Measurements from ENCODE around the gene TMEM212. TPM values are rescaled to one million over a fixed set of nuclear protein-coding genes. Genes with fewer than 3 reads are reported as not detected.

Gene TMEM212
- total RNA-seq, 1 donor from 2014 or later, result not detected

- no peak for DNase-seq
- Mint-ChIP-seq H3K9me3 (ENCODE audit: unreplicated experiment) (no peaks in the 10 kb centered on the region), H3K4me3 (ENCODE audit: unreplicated experiment) (no peak overlapping the region), H3K4me1 (ENCODE audit: low read depth, unreplicated experiment) (no peaks in the 10 kb centered on the region), H3K27me3 (ENCODE audit: unreplicated experiment) (no peaks in the 10 kb centered on the region), H3K27ac (ENCODE audit: unreplicated experiment) (no peak overlapping the region), H3K36me3 (ENCODE audit: unreplicated experiment) (no peaks in the 10 kb centered on the region)
- no peak for TF ChIP-seq CTCF (IDR thresholded peaks at IDR 0.05; ENCODE audit: partially characterized antibody, unreplicated experiment)
Observed at GRCh38 chr3:171801738-171802589, 41.2 kb upstream of the TMEM212 start.

GRCh38 chr3:171802590-171802956 lies 40.6 kb upstream of the TMEM212 start:
- Mint-ChIP-seq H3K4me3 (ENCODE audit: unreplicated experiment) (no peak overlapping the region), H3K27me3 (ENCODE audit: unreplicated experiment) (no peaks in the 10 kb centered on the region), H3K27ac (ENCODE audit: unreplicated experiment) (no peak overlapping the region), H3K4me1 (ENCODE audit: low read depth, unreplicated experiment) (no peaks in the 10 kb centered on the region), H3K36me3 (ENCODE audit: unreplicated experiment) (no peaks in the 10 kb centered on the region), H3K9me3 (ENCODE audit: unreplicated experiment) (no peaks in the 10 kb centered on the region)
- no peak for DNase-seq
- no peak for TF ChIP-seq CTCF (IDR thresholded peaks at IDR 0.05; ENCODE audit: partially characterized antibody, unreplicated experiment)

GRCh38 chr3:171803044-171803443 lies 40.1 kb upstream of the TMEM212 start:
- no peaks in the 10 kb centered on the region for H3K4me1 Mint-ChIP-seq (ENCODE audit: low read depth, unreplicated experiment)
- H3K27me3 Mint-ChIP-seq (ENCODE audit: unreplicated experiment), result no peaks in the 10 kb centered on the region
- no peak overlapping the region for H3K4me3 Mint-ChIP-seq (ENCODE audit: unreplicated experiment)
- H3K36me3 Mint-ChIP-seq (ENCODE audit: unreplicated experiment), result no peaks in the 10 kb centered on the region
- no peak for TF ChIP-seq CTCF (IDR thresholded peaks at IDR 0.05; ENCODE audit: partially characterized antibody, unreplicated experiment)
- DNase-seq, result no peak
- H3K9me3 Mint-ChIP-seq (ENCODE audit: unreplicated experiment), result no peaks in the 10 kb centered on the region
- no peak overlapping the region for H3K27ac Mint-ChIP-seq (ENCODE audit: unreplicated experiment)

- Mint-ChIP-seq H3K27ac (ENCODE audit: unreplicated experiment) (no peak overlapping the region), H3K36me3 (ENCODE audit: unreplicated experiment) (peaks cover 5% of the 10 kb centered on the region), H3K4me1 (ENCODE audit: low read depth, unreplicated experiment) (no peaks in the 10 kb centered on the region), H3K4me3 (ENCODE audit: unreplicated experiment) (no peak overlapping the region), H3K9me3 (ENCODE audit: unreplicated experiment) (no peaks in the 10 kb centered on the region), H3K27me3 (ENCODE audit: unreplicated experiment) (peaks cover 3% of the 10 kb centered on the region)
- TF ChIP-seq CTCF (IDR thresholded peaks at IDR 0.05; ENCODE audit: partially characterized antibody, unreplicated experiment), result no peak
- no peak for DNase-seq
Observed at GRCh38 chr3:171804618-171805389, 38.3 kb upstream of the TMEM212 start.

DNA sequence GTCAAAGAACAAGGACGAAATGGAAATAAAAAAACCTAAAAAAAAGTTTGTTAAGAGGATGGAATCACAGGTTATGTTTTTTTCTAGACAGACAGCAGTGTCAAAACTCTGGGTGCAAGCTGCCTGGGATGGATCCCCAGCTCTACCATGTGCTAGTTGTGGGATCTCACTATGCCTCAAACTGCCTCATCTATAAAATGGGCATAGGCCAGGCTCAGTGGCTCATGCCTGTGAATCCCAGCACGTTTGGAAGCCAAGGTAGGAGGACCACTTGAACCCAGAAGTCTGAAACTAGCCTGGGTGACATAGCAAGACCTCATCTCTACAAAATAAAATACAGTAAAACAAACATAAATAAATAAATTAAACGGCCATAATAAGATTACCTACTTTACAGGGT lies 37.5 kb upstream of the TMEM212 start:
- Mint-ChIP-seq H3K9me3 (ENCODE audit: unreplicated experiment) (no peaks in the 10 kb centered on the region), H3K27me3 (ENCODE audit: unreplicated experiment) (peaks cover 4% of the 10 kb centered on the region), H3K36me3 (ENCODE audit: unreplicated experiment) (peaks cover 5% of the 10 kb centered on the region), H3K27ac (ENCODE audit: unreplicated experiment) (no peak overlapping the region), H3K4me3 (ENCODE audit: unreplicated experiment) (no peak overlapping the region), H3K4me1 (ENCODE audit: low read depth, unreplicated experiment) (peaks cover 1% of the 10 kb centered on the region)
- DNase-seq, result no peak
- TF ChIP-seq CTCF (IDR thresholded peaks at IDR 0.05; ENCODE audit: partially characterized antibody, unreplicated experiment), result no peak

Data from glutamatergic neuron (in vitro differentiated cells).